ENCODE results near the gene EIF2B5.

The EIF2B5 gene

GRCh38 chr3:184174646-184175492 is 39.7 kb downstream of the EIF2B5 start, which contains the start of gene AP2M1:
Gene AP2M1 (plus strand): TSS chr3:184174855. CDS start chr3:184176994, 2,139 bp downstream.
- peak; percentile 94 for DNase-seq (ENCODE audit: low spot score)

GRCh38 chr3:184175506-184175905 is 40.3 kb downstream of the EIF2B5 start:
- DNase-seq (ENCODE audit: low spot score) = no peak

- no peak for DNase-seq (ENCODE audit: low spot score)
Observed at GRCh38 chr3:184175981-184176376, 40.8 kb downstream of the EIF2B5 start.

- DNase-seq (ENCODE audit: low spot score) = peak; percentile 95
Observed at GRCh38 chr3:184176377-184177330, 41.5 kb downstream of the EIF2B5 start.

GRCh38 chr3:184177331-184177731 is 42.2 kb downstream of the EIF2B5 start:
- DNase-seq (ENCODE audit: low spot score) = peak; percentile 70

GRCh38 chr3:184177767-184178306 is 42.7 kb downstream of the EIF2B5 start:
- no peak for DNase-seq (ENCODE audit: low spot score)

GRCh38 chr3:184178521-184179138 is 43.5 kb downstream of the EIF2B5 start:
- DNase-seq (ENCODE audit: low spot score) = no peak

GRCh38 chr3:184180165-184180564 is 45.0 kb downstream of the EIF2B5 start:
- peak; percentile 50 for DNase-seq (ENCODE audit: low spot score)

GRCh38 chr3:184181596-184181995 is 46.4 kb downstream of the EIF2B5 start:
- DNase-seq (ENCODE audit: low spot score) = no peak

- no peak for DNase-seq (ENCODE audit: low spot score)
Observed at GRCh38 chr3:184183679-184184078, 48.5 kb downstream of the EIF2B5 start.

GRCh38 chr3:184184546-184185230 is 49.5 kb downstream of the EIF2B5 start:
- no peak for DNase-seq (ENCODE audit: low spot score)

- peak; percentile 99 for DNase-seq (ENCODE audit: low spot score)
Observed at GRCh38 chr3:184185461-184186183, 50.5 kb downstream of the EIF2B5 start.

GRCh38 chr3:184186184-184186901 is 51.2 kb downstream of the EIF2B5 start, which contains the start of gene ABCF3:
Gene ABCF3 (plus strand): TSS chr3:184186199. CDS start chr3:184186208, 9 bp downstream.
- DNase-seq (ENCODE audit: low spot score) = peak; percentile 51

- DNase-seq (ENCODE audit: low spot score) = no peak
Observed at GRCh38 chr3:184186902-184187207, 51.7 kb downstream of the EIF2B5 start.

- DNase-seq (ENCODE audit: low spot score) = no peak
Observed at GRCh38 chr3:184188080-184188479, 52.9 kb downstream of the EIF2B5 start.

- DNase-seq (ENCODE audit: low spot score) = no peak
Observed at GRCh38 chr3:184189421-184189820, 54.3 kb downstream of the EIF2B5 start.

GRCh38 chr3:184192889-184193288 is 57.7 kb downstream of the EIF2B5 start:
- no peak for DNase-seq (ENCODE audit: low spot score)

GRCh38 chr3:184193991-184194539 is 58.9 kb downstream of the EIF2B5 start:
- no peak for DNase-seq (ENCODE audit: low spot score)

Measured in hepatic stellate cell (primary cell).